OCI-LY1 (cell line): ENCODE measurements around the gene PHF20.

Experiments used
- H2AFZ ChIP-seq: fragments of 200-600 bp; sonication (generic), shearing (Covaris generic); 2 replicates; pipeline ENCODE4 v1.6.0; 2014; ENCODE audit warnings: antibody characterized with exemption, mild to moderate bottlenecking, low read length
- H3F3A ChIP-seq: fragments of 200-600 bp; sonication (generic), shearing (Covaris generic); 2 replicates; pipeline ENCODE4 v1.6.0; 2014; ENCODE audit warnings: mild to moderate bottlenecking, antibody characterized with exemption, low read length, moderate library complexity; ENCODE audit not compliant: insufficient read depth
- H3K27ac ChIP-seq: fragments of 200-600 bp; sonication (generic); 2 replicates; pipeline ENCODE4 v1.5.1; 2014; ENCODE audit warnings: low read length, mixed run types, mild to moderate bottlenecking, low read depth; ENCODE audit not compliant: poor library complexity, severe bottlenecking
- H3K27me3 ChIP-seq: fragments of 200-600 bp; sonication (generic); 2 replicates; pipeline ENCODE4 v1.6.0; 2014; ENCODE audit warnings: antibody characterized with exemption, mild to moderate bottlenecking, low read length, moderate library complexity; ENCODE audit not compliant: insufficient read depth
- H3K36me3 ChIP-seq: fragments of 200-600 bp; sonication (generic); 2 replicates; pipeline ENCODE4 v1.6.1; 2014; ENCODE audit warnings: mild to moderate bottlenecking, antibody characterized with exemption, low read length, moderate library complexity, mixed read lengths; ENCODE audit not compliant: insufficient read depth
- H3K4me1 ChIP-seq: fragments of 200-600 bp; sonication (generic); 2 replicates; pipeline ENCODE4 v1.5.1; 2014; ENCODE audit warnings: mild to moderate bottlenecking, low read length, moderate library complexity; ENCODE audit not compliant: insufficient read depth, severe bottlenecking
- H3K4me2 ChIP-seq: fragments of 200-600 bp; sonication (generic), shearing (Covaris generic); 2 replicates; pipeline ENCODE4 v1.6.1; 2014; ENCODE audit warnings: low read length
- H3K4me3 ChIP-seq: fragments of 200-600 bp; sonication (generic); 2 replicates; pipeline ENCODE4 v1.5.1; 2014; ENCODE audit warnings: low read length, low read depth, mild to moderate bottlenecking, mixed read lengths; ENCODE audit not compliant: poor library complexity, severe bottlenecking
- H3K79me2 ChIP-seq: fragments of 200-600 bp; shearing (Covaris generic); 2 replicates; pipeline ENCODE4 v1.6.1; 2016; ENCODE audit warnings: mixed run types, low read length, mixed read lengths; ENCODE audit not compliant: insufficient read depth
- H3K9ac ChIP-seq: fragments of 200-600 bp; sonication (generic), shearing (Covaris generic); 2 replicates; pipeline ENCODE4 v1.6.1; 2014; ENCODE audit warnings: mild to moderate bottlenecking, low read length, mixed read lengths
- H3K9me2 ChIP-seq: fragments of 200-600 bp; sonication (generic), shearing (Covaris generic); 2 replicates; pipeline ENCODE4 v1.6.1; 2014; ENCODE audit warnings: low read depth, mild to moderate bottlenecking, low read length, mixed read lengths
- H3K9me3 ChIP-seq: fragments of 200-600 bp; shearing (Covaris generic); 2 replicates; pipeline ENCODE4 v1.6.1; 2014; ENCODE audit warnings: low read length, mixed read lengths
- H4K20me1 ChIP-seq: fragments of 200-600 bp; sonication (generic), shearing (Covaris generic); 2 replicates; pipeline ENCODE4 v1.6.0; 2016; ENCODE audit warnings: mild to moderate bottlenecking, low read length; ENCODE audit not compliant: insufficient read depth
- EZH2 ChIP-seq: fragments of 200-600 bp; sonication (generic), shearing (Covaris generic); IDR thresholded peaks from 2 replicates; pipeline ENCODE4 v1.8.0; 2017; ENCODE audit warnings: borderline replicate concordance, mixed run types, mild to moderate bottlenecking, antibody characterized with exemption, low read length, moderate library complexity, mixed read lengths
- TF ChIP-seq, protein P1 (sequence below): fragments of 200-600 bp; sonication (generic), shearing (Covaris generic); IDR thresholded peaks from 2 replicates; pipeline ENCODE4 v1.5.1; 2017; ENCODE audit warnings: mild to moderate bottlenecking, antibody characterized with exemption, low read length, moderate library complexity, mixed read lengths

PHF20 gene

DNA sequence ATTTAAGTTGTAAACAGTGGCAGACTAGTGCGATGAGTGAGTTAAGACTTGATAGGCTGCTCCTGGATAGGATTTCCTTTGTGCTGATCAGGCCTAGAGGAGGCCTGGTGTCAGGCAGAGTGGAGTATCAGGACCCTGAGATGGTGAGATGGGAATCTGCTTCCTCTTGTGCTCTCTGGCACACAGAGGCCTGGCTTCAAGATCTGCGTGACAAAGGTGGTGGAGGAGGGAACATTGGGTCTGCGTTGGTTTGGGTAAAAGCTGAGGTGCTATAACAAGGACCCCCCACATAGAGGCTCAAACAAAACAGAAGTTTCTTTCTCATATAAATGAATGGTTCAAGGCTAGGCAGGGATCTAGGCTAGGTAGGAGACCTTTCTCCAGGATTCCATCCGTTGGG is 162.2 kb downstream of the PHF20 start:
- Histone ChIP-seq H3F3A (no peaks in the 10 kb centered on the region), H3K9me2 (no peaks in the 10 kb centered on the region), H3K27me3 (no peaks in the 10 kb centered on the region), H3K9me3 (no peaks in the 10 kb centered on the region), H3K36me3 (peaks cover 60% of the 10 kb centered on the region), H3K4me3 (no peak overlapping the region), H2AFZ (no peak overlapping the region), H4K20me1 (no peaks in the 10 kb centered on the region), H3K79me2 (no peaks in the 10 kb centered on the region), H3K27ac (no peak overlapping the region), H3K4me1 (no peaks in the 10 kb centered on the region), H3K9ac (no peak overlapping the region), H3K4me2 (no peak overlapping the region)
- TF ChIP-seq, protein P1, sequence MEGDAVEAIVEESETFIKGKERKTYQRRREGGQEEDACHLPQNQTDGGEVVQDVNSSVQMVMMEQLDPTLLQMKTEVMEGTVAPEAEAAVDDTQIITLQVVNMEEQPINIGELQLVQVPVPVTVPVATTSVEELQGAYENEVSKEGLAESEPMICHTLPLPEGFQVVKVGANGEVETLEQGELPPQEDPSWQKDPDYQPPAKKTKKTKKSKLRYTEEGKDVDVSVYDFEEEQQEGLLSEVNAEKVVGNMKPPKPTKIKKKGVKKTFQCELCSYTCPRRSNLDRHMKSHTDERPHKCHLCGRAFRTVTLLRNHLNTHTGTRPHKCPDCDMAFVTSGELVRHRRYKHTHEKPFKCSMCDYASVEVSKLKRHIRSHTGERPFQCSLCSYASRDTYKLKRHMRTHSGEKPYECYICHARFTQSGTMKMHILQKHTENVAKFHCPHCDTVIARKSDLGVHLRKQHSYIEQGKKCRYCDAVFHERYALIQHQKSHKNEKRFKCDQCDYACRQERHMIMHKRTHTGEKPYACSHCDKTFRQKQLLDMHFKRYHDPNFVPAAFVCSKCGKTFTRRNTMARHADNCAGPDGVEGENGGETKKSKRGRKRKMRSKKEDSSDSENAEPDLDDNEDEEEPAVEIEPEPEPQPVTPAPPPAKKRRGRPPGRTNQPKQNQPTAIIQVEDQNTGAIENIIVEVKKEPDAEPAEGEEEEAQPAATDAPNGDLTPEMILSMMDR, result no peak
- TF ChIP-seq EZH2, result no peak

DNA sequence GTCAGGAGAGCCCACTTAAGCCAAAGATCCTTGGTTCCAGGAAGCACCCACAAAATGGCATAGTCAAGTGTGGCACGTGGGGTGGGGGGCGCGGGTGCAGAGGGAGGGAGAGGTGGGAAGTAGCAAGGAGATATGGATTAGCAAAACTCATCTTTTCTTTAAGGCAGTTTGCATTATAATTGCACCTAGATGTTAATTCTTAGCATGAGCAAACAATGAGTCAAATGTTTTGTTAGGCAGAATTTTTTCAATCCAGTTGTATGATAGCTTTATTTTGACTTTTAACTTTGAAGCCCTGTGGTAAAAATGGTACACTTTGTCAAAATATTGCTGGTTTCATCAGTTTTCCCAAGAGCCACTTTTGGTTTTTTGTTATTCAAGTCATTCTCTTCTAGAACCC is 167.4 kb downstream of the PHF20 start:
- Histone ChIP-seq H3K9me2 (no peaks in the 10 kb centered on the region), H4K20me1 (no peaks in the 10 kb centered on the region), H3K27ac (no peak overlapping the region), H3K9ac (no peak overlapping the region), H3K79me2 (no peaks in the 10 kb centered on the region), H3F3A (no peaks in the 10 kb centered on the region), H3K4me3 (no peak overlapping the region), H3K27me3 (no peaks in the 10 kb centered on the region), H2AFZ (no peak overlapping the region), H3K4me2 (no peak overlapping the region), H3K4me1 (no peaks in the 10 kb centered on the region), H3K36me3 (peaks cover 64% of the 10 kb centered on the region), H3K9me3 (no peaks in the 10 kb centered on the region)
- no peak for TF ChIP-seq EZH2
- TF ChIP-seq, protein P1, result no peak

DNA sequence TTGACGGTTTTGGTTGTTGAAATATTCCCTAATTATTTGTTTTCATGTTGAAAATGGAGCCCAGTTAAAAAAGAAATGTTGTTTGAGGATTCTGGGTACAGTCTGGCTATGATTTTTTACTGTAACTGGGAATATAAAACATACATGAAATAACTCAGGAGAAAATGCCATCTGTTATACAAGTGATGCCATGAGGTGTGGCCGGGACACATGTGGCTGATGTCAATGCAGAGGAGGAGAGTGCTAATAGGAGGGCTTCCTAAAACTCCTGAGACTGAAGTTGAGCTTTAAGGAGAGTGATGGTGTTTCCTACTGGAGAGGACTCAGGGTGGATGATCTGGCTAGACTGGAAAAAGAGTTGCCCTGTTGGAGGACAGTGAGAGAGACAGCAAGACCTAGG is 169.8 kb downstream of the PHF20 start:
- Histone ChIP-seq H3K4me1 (no peaks in the 10 kb centered on the region), H3K4me2 (no peak overlapping the region), H3K4me3 (no peak overlapping the region), H3K36me3 (peaks cover 59% of the 10 kb centered on the region), H3K9me3 (no peaks in the 10 kb centered on the region), H2AFZ (no peak overlapping the region), H3K27ac (no peak overlapping the region), H3K27me3 (no peaks in the 10 kb centered on the region), H4K20me1 (no peaks in the 10 kb centered on the region), H3K9ac (no peak overlapping the region), H3F3A (no peaks in the 10 kb centered on the region), H3K79me2 (no peaks in the 10 kb centered on the region), H3K9me2 (no peaks in the 10 kb centered on the region)
- no peak for TF ChIP-seq EZH2
- TF ChIP-seq, protein P1, result no peak
